ACC112 (cell line): ENCODE measurements around the gene SUCNR1.

Experiments used
- H2AFZ ChIP-seq: fragments of 200-600 bp; sonication (generic); one replicate; pipeline ENCODE4 v1.6.0; 2017; ENCODE audit warnings: antibody characterized with exemption, low read length; ENCODE audit not compliant: unreplicated experiment
- H3K27ac ChIP-seq: fragments of 200-600 bp; sonication (generic); 2 replicates; pipeline ENCODE4 v1.5.1; 2014; ENCODE audit warnings: low read depth, mild to moderate bottlenecking, antibody characterized with exemption, low read length, moderate library complexity
- H3K27me3 ChIP-seq: fragments of 200-600 bp; sonication (generic); 2 replicates; pipeline ENCODE4 v1.6.1; 2014; ENCODE audit warnings: mild to moderate bottlenecking, antibody characterized with exemption, low read length, moderate library complexity, mixed read lengths; ENCODE audit not compliant: insufficient read depth
- H3K36me3 ChIP-seq: fragments of 200-600 bp; sonication (generic); 2 replicates; pipeline ENCODE4 v1.6.1; 2016; ENCODE audit warnings: mild to moderate bottlenecking, antibody characterized with exemption, low read length, moderate library complexity, mixed read lengths; ENCODE audit not compliant: insufficient read depth
- H3K4me1 ChIP-seq: fragments of 200-600 bp; sonication (generic); one replicate; pipeline ENCODE4 v1.6.1; 2016; ENCODE audit warnings: low read length, mixed read lengths; ENCODE audit not compliant: insufficient read depth, unreplicated experiment, control insufficient read depth
- H3K4me3 ChIP-seq: fragments of 200-600 bp; sonication (generic); 2 replicates; pipeline ENCODE4 v1.5.1; 2014; ENCODE audit warnings: mild to moderate bottlenecking, low read depth, low read length
- H3K79me2 ChIP-seq: fragments of 200-600 bp; sonication (generic); one replicate; pipeline ENCODE4 v1.6.0; 2016; ENCODE audit warnings: low read length; ENCODE audit not compliant: control insufficient read depth, unreplicated experiment, insufficient read depth

Gene SUCNR1

DNA sequence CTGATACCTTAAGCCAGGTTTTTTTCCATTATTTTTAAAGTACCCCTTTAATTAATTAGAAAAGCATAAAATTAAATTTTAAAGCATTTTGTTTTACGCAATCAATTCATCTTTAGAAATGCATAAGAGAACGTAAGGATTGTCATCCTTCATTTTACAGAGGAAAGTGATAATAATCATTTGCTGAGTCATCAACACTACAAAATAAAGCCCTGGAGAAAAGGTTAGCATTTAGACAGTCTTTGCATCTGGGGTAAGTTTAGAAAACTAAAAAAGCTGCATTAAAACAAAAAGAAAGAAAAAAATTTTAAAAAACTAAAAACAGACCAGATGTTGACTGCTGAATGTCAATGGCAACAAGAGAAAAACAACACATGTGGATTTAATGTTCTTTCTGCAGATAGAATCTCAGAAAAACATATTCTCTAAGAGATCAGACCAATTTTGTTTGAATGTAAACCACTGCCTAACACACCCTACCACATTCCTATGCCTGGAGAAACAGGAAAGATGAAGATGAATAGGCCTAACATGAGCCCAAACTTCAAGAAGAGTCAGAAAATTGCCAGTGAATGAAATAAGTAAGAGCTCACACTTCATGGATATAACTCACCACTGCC, 59.9 kb downstream of the SUCNR1 start:
- H3K79me2 ChIP-seq: no peaks in the 10 kb centered on the region
- peak overlapping the region; percentile 7; the same call in 1 of the 2 replicates for H3K27ac ChIP-seq
- H2AFZ ChIP-seq: no peak overlapping the region
- H3K36me3 ChIP-seq: no peaks in the 10 kb centered on the region
- H3K27me3 ChIP-seq: no peaks in the 10 kb centered on the region
- H3K4me1 ChIP-seq: peaks cover 25% of the 10 kb centered on the region
- H3K4me3 ChIP-seq: no peak overlapping the region
